HepG2 (cell line): ENCODE measurements around the gene MCM6. TPM values are rescaled to one million over a fixed set of nuclear protein-coding genes. Genes with fewer than 3 reads are reported as not detected.

Experiments used
- ATAC-seq: fragments of 200-7000 bp; cut with Tn5 transposase; 3 replicates; pipeline ENCODE4 v1.9.1; 2020; ENCODE audit warnings: mild to moderate bottlenecking, moderate library complexity
- BruUV-seq: library from RNA; stranded (reverse); fragments of 400-500 nt; replicated peaks from 2 replicates; lab custom pipeline; 2021; lab: Mats Ljungman, UMichigan
- CTCF ChIA-PET: fragments of 300-600 bp; formaldehyde crosslinking; extraction: SDS; loops from one replicate; lab custom pipeline; 2021; ENCODE audit warnings: low total read pairs, inconsistent platforms, low intra/inter-chr PET ratio; lab: Yijun Ruan, JAX
- POLR2A ChIA-PET: fragments of 350-600 bp; sonication (Branson Sonifier 250); formaldehyde crosslinking; loops from one replicate; lab custom pipeline; 2020; ENCODE audit warnings: antibody characterized with exemption, inconsistent platforms; lab: Yijun Ruan, JAX
- DNase-seq: peaks from one replicate; pipeline ENCODE4 v3.0.0-alpha.2; 2015; ENCODE audit warnings: low spot score
- FAIRE-seq: peaks from 3 replicates; lab custom pipeline; 2011; peaks lifted over from hg19 to GRCh38; lab: Jason Lieb, UNC
- H2AFZ ChIP-seq: one replicate; pipeline ENCODE4 v1.6.1; 2011; ENCODE audit warnings: low read length, inconsistent platforms
- H3K27ac ChIP-seq: fragments of 300-600 bp; 3 replicates; pipeline ENCODE4 v1.8.0; 2011; ENCODE audit warnings: mixed run types, mild to moderate bottlenecking, mixed read lengths, low read length, inconsistent platforms; ENCODE audit not compliant: insufficient read depth; ENCODE audit errors: extremely low read length
- H3K27me3 ChIP-seq, 2 experiments: fragments of 200-600 bp in 1 of 2; 2 replicates in 1 of 2; 3 replicates in 1 of 2; pipeline versions ENCODE4 v1.6.0 to v1.8.0; 2011; ENCODE audit warnings: low read length in 2 of 2, mild to moderate bottlenecking in 2 of 2, moderate library complexity in 2 of 2, inconsistent platforms in 1 of 2; ENCODE audit not compliant: insufficient read depth in 2 of 2, control insufficient read depth in 1 of 2
- H3K36me3 ChIP-seq, 2 experiments: fragments of 200-600 bp in 1 of 2; replicated peaks in 1 of 2; 2 replicates in 1 of 2; 3 replicates in 1 of 2; pipeline versions ENCODE4 v1.5.1 to v1.8.0; 2011; ENCODE audit warnings: low read length in 2 of 2, inconsistent platforms in 1 of 2; ENCODE audit not compliant: insufficient read depth in 2 of 2, control insufficient read depth in 1 of 2
- H3K4me1 ChIP-seq: 2 replicates; pipeline ENCODE4 v1.5.1; 2012; ENCODE audit warnings: low read length, inconsistent platforms; ENCODE audit not compliant: insufficient read depth
- H3K4me2 ChIP-seq: 2 replicates; pipeline ENCODE4 v1.6.0; 2011; ENCODE audit warnings: low read depth, low read length, inconsistent platforms
- H3K4me3 ChIP-seq, 3 experiments: fragments of 200-600 bp in 1 of 3; sonication (generic), shearing (Covaris generic) in 1 of 3; replicated peaks in 1 of 3; 2 replicates each; pipeline ENCODE4 v1.5.1; 2011 to 2016; ENCODE audit warnings: low read length in 3 of 3, inconsistent platforms in 2 of 3, low read depth in 2 of 3, mild to moderate bottlenecking in 2 of 3, control low read depth in 1 of 3, mixed read lengths in 1 of 3; ENCODE audit not compliant: insufficient read depth in 1 of 3
- H3K79me2 ChIP-seq: one replicate; pipeline ENCODE4 v1.6.1; 2011; ENCODE audit warnings: low read length, inconsistent platforms; ENCODE audit not compliant: insufficient read depth
- H3K9ac ChIP-seq: 2 replicates; pipeline ENCODE4 v1.6.0; 2011; ENCODE audit warnings: mild to moderate bottlenecking, low read depth, low read length, inconsistent platforms; ENCODE audit not compliant: insufficient read depth
- H3K9me3 ChIP-seq: 2 replicates; pipeline ENCODE4 v1.5.1; 2012; ENCODE audit warnings: mild to moderate bottlenecking, low read length
- H4K20me1 ChIP-seq: 2 replicates; pipeline ENCODE4 v1.6.0; 2011; ENCODE audit warnings: inconsistent platforms, mild to moderate bottlenecking, low read length, moderate library complexity; ENCODE audit not compliant: insufficient read depth
- FOXO4 ChIP-seq: sonication (generic); formaldehyde crosslinking; conservative IDR thresholded peaks from 2 replicates; pipeline ENCODE4 v1.8.1; 2023; ENCODE audit warnings: missing genetic modification reagents
- FUBP1 ChIP-seq: sonication (generic); formaldehyde crosslinking; IDR thresholded peaks from 2 replicates; pipeline ENCODE4 v1.5.1; 2020; ENCODE audit warnings: missing genetic modification reagents, mild to moderate bottlenecking, borderline replicate concordance
- WGBS: methylation state at CpG from one replicate; pipeline ENCODE4 v1.1.6; 2017; ENCODE audit warnings: low lambda C conversion rate; 5-methylcytosine and 5-hydroxymethylcytosine counted together
- in situ Hi-C: cut with HindIII; loops from 2 replicates; pipeline ENCODE4 v1.10.0; 2017; ENCODE audit warnings: low pct_unique_long_range_greater_than_20kb; ENCODE audit not compliant: extremely low pct_ligation_motif_present
- intact Hi-C: fragments of 100-400 bp; cut with micrococcal nuclease; formaldehyde crosslinking; loops from one replicate; pipeline ENCODE4 v1.10.0; 2022; ENCODE audit not compliant: unreplicated experiment
- polyA plus RNA-seq, 8 experiments: library from polyadenylated mRNA; depleted of rRNA in 3 of 8; stranded (reverse) in 7 of 8; unstranded in 1 of 8; fragments of >200 nt; fragmentation: Illumina TruSeq in 4 of 8; extraction: Trizol in 4 of 8; gene quantifications; 2 replicates each; pipeline versions ENCODE4 v1.2.1 to v1.2.3, GENCODE V29; 2011 to 2016; ENCODE audit warnings: low read depth in 4 of 8, missing spikeins in 1 of 8, mixed read lengths in 1 of 8; ENCODE audit not compliant: insufficient read depth in 1 of 8
- total RNA-seq, 5 experiments: library from RNA; depleted of rRNA; stranded (reverse); fragments of >200 nt; fragmentation: Illumina TruSeq; extraction: Trizol; gene quantifications; 2 replicates each; pipeline ENCODE4 v1.2.3, GENCODE V29; 2016; ENCODE audit warnings: low read depth in 1 of 5

MCM6 gene
- total and polyA plus RNA-seq, 2 of the 13 experiments (the other 11 are each of a cell fraction or from before 2014, with no cell fraction given) = 9.7 to 18.7 TPM

- no peak for DNase-seq
- in situ Hi-C loops = no loop called here
- ATAC-seq = no peak
- Histone ChIP-seq H3K4me1 (peaks cover 18% of the 10 kb centered on the region; the same call in 1 of the 2 replicates), H3K36me3 (no peaks in the 10 kb centered on the region), H3K27me3 (no peaks in the 10 kb centered on the region), H3K4me3 (peak overlapping the region in 2 of 3 experiments; percentile 55 to 69; a peak in 3 of 6 replicates), H3K27ac (no peak overlapping the region), H2AFZ (no peak overlapping the region), H3K4me2 (peak overlapping the region; percentile 67), H3K9me3 (no peaks in the 10 kb centered on the region), H4K20me1 (no peaks in the 10 kb centered on the region), H3K79me2 (peaks cover 3% of the 10 kb centered on the region), H3K9ac (no peak overlapping the region)
- no TSS peak for BruUV-seq
- FAIRE-seq = no peak
- POLR2A ChIA-PET = no interaction called here
- WGBS = 78% methylated on average over 19 of the region's 19 CpGs
- intact Hi-C loops = no loop called here
- CTCF ChIA-PET = no interaction called here
- TF ChIP-seq FUBP1 (CRISPR knock-in tag) = no peak
Measured at GRCh38 chr2:135874777-135875365, 1.4 kb downstream of the MCM6 start.

- Histone ChIP-seq H3K4me2 (no peak overlapping the region), H4K20me1 (no peaks in the 10 kb centered on the region), H3K27me3 (no peaks in the 10 kb centered on the region), H3K4me1 (peaks cover 18% of the 10 kb centered on the region; the same call in 1 of the 2 replicates), H3K79me2 (peaks cover 2% of the 10 kb centered on the region), H3K4me3 (no peak overlapping the region), H3K9me3 (no peaks in the 10 kb centered on the region), H3K27ac (no peak overlapping the region), H3K36me3 (no peaks in the 10 kb centered on the region; a peak in 1 of 5 replicates), H3K9ac (no peak overlapping the region), H2AFZ (no peak overlapping the region)
- DNase-seq = no peak
- no peak for TF ChIP-seq FOXO4 (CRISPR knock-in tag)
- no TSS peak for BruUV-seq
- intact Hi-C loops (no loop called here), in situ Hi-C loops (no loop called here)
- ChIA-PET CTCF (no interaction called here), POLR2A (no interaction called here)
- FAIRE-seq = no peak
- no peak for ATAC-seq
- WGBS = 52% methylated on average over 1 of the region's 1 CpG
Measured at GRCh38 chr2:135870571-135870970, 5.7 kb downstream of the MCM6 start.
